IPS DF 4.7 (cell line): ENCODE data around the gene MAGEA9B.
"Not testable (repeated sequence)": the region's sequence is repeated elsewhere in the genome, so short reads cannot be mapped to it uniquely, and the experiment has no call there.

Source experiments
- DNase-seq: peaks from one replicate; pipeline ENCODE4 v3.0.0-alpha.2; 2013; ENCODE audit warnings: low spot score; ENCODE audit errors: extremely low read depth

The MAGEA9B gene

GRCh38 chrX:149587359-149587758 lies at the start of gene MAGEA9B:
Gene MAGEA9B (minus strand): TSS chrX:149587459. CDS start chrX:149583179, 4,280 bp downstream.
- DNase-seq: not testable (repeated sequence)

- DNase-seq: no peak
Measured at GRCh38 chrX:149633511-149633910, 46.3 kb upstream of the MAGEA9B start.

- DNase-seq: no peak
Measured at GRCh38 chrX:149631234-149632165, 44.2 kb upstream of the MAGEA9B start, which contains the start of gene TMEM185A. Gene TMEM185A (minus strand): TSS chrX:149631792. CDS start chrX:149631580, 212 bp downstream.

GRCh38 chrX:149630681-149631233 lies 43.5 kb upstream of the MAGEA9B start:
- no peak for DNase-seq

- no peak for DNase-seq
Measured at GRCh38 chrX:149629730-149630387, 42.6 kb upstream of the MAGEA9B start.

GRCh38 chrX:149628768-149629167 lies 41.5 kb upstream of the MAGEA9B start:
- DNase-seq: no peak

DNA sequence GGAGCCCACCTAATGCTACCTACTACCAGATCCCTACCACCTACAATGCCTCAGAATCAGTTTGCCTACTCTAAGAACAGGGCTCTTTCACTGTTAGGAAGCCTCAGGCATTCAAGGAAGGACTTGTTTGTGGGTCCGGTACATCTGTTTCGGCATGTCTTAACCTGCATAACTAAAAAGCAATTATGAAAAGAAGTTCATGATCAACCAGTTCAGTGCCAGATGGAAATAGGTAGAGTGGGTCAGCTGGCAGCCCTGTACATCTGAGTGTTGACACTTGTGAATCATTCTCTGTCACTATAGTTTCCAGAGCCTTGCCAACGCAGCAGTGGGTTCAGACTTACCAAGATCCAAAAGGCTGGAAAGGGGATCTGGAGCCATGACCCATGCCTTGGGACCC lies 41.0 kb upstream of the MAGEA9B start:
- no peak for DNase-seq

DNA sequence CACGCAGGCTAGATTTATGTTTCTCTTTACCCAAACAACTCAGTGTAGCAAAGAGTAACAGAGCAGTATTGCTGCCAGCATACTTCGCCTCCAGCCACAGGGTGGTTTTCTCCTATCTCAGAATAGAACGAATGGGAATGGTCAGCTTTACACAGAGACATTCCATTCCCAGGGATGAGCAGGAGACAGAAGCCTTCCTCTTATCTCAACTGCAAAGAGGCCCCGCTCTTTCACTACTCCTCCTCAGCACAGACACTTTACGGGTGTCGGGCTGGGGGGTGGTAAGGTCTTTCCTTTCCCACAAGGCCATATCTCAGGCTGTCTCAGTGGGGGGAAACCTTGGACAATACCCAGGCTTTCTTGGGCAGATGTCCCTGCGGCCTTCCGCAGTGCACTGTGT lies 39.6 kb upstream of the MAGEA9B start:
- DNase-seq: not testable (repeated sequence)

DNA sequence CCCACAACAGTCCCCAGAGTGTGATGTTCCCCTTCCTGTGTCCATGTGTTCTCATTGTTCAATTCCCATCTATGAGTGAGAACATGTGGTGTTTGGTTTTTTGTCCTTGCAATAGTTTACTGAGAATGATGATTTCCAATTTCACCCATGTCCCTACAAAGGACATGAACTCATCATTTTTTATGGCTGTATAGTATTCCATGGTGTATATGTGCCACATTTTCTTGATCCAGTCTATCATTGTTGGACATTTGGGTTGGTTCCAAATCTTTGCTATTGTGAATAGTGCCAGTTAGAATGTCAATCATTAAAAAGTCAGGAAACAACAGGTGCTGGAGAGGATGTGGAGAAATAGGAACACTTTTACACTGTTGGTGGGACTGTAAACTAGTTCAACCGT lies 32.4 kb upstream of the MAGEA9B start:
- not testable (repeated sequence) for DNase-seq

GRCh38 chrX:149618871-149619270 lies 31.6 kb upstream of the MAGEA9B start:
- no peak for DNase-seq

- DNase-seq: no peak
Measured at GRCh38 chrX:149611623-149612175, 24.4 kb upstream of the MAGEA9B start.

GRCh38 chrX:149610511-149610910 lies 23.3 kb upstream of the MAGEA9B start:
- no peak for DNase-seq

- no peak for DNase-seq
Measured at GRCh38 chrX:149607699-149608098, 20.4 kb upstream of the MAGEA9B start.

- DNase-seq: not testable (repeated sequence)
Measured at GRCh38 chrX:149605248-149605885, 18.1 kb upstream of the MAGEA9B start.

GRCh38 chrX:149598603-149599002 lies 11.3 kb upstream of the MAGEA9B start:
- DNase-seq: not testable (repeated sequence)

DNA sequence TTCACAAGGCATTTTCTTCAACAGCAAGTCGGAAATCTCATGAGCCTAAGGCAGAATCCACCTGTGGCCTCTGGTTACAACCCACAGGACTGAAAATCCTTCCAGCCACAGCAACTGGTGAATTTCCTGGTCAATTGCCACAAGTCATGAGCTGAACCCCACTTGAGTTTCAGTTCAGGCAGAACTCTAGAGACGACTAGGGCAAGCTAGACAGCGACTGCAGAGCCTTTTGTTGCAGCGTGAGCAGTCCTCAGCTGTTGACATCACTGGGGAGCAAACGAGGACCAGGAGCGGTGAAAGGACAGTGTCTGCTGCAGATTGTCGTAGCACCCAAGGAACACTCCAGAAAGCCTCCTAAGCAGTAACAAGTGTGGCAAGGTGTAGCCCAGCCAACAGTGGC lies 8.7 kb upstream of the MAGEA9B start:
- DNase-seq: not testable (repeated sequence)

DNA sequence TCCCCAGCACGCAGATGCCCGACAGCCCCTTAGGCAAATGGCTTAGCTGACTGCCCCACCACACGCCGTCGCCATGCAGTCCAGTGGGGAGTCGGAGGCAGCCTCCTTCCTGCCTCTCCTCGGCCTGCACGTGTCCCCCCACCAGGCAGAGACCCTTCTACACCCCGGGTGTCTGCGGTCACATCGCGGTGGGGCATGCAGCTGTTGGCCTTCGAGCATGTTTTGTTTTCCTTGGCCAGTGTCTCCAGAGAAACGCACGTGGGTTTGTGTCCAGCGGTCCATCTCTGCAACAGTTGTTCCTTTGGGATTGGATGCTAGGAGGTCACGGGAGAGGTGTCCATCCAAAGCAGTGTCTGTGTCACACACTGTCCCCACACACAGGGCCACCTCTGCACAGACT lies 8.0 kb upstream of the MAGEA9B start, which contains the start of gene HSFX2:
HSFX2 (minus strand) TSS at position 101 of the 400 bp plus-strand sequence. CDS start 614 bp downstream, outside the sequence.
- not testable (repeated sequence) for DNase-seq

DNA sequence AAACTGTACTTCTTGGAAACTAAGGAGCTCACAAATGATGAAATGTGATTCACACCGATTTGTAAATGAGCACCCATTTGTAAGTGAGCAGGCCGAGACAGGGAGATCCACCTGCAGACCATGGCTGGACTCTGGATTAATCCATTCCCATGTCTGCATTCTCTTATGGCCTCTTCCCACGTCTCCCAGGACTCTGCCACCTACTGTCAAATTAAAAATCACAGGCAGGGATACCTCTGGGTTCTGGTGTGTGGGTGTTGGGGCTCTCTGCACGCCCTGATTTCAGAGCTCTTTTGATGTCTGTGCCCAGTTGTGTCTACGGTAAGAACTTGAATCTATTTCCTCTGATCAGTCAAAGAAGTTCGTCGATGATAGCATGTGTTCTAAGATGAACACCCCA lies 3.7 kb upstream of the MAGEA9B start:
- DNase-seq: not testable (repeated sequence)

- not testable (repeated sequence) for DNase-seq
Measured at GRCh38 chrX:149585631-149586030, 1.6 kb downstream of the MAGEA9B start.

DNA sequence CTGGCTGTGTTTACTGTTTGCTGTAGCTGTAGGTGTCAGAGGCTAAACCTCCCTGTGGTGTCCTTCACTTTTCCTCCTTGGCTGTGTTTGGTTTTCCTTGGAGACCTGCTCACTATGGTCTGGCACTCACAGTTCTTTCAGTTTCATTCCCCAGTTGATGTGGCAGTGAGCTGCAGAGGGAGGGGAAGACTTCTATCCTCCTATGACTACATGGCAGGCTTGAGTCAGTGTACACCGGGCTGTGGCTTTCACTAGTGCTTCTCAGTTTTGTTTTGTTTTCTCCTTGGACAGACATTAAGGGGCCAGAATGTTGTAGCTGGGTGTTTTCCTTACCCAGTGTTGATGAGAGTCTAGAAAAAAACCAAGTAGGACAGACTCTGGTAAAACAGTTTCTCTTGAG lies 13.8 kb downstream of the MAGEA9B start:
- not testable (repeated sequence) for DNase-seq

GRCh38 chrX:149572743-149573142 lies 14.5 kb downstream of the MAGEA9B start:
- DNase-seq: no peak
